ENCODE measurements around the gene RPS6KL1.

The RPS6KL1 gene

DNA sequence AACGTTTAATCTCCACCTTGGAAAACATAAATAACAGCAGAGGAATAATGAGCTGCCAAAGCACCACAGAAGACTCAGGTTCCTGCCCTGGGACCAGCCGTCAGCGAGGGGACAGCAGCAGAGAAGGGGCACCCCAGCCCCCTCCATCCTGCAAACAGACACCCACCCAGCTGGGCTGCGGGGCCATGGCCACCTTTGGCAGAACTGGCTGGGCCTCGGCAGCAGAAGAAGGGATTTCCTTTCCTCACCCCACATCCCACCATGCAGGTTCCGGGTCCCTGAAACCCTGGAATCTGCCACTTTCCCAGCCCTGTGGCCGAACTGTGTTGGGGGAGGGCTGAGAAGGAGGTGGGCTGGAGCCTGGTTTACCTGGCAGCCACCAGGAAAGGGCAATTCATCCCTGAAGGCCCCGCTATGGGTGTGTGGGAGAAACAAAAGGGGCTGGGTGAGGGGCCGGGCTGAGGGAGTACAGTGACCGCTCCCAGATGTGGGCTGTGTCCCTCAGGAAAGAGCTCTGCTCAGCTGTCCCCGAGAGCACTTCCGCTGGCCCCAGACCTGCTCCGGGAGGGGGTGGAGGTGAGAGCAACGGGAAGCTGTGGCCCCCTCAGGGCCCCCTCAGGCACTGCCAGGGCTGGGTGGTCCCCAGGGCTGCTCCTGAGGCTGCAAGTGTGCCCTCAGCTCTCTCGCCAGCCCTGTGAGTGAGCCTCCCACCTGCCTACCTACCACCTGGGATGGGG is 28.6 kb upstream of the RPS6KL1 start:
- DNase-seq: no peak

- no peak for DNase-seq
Observed at GRCh38 chr14:74950795-74951442, 27.9 kb upstream of the RPS6KL1 start.

DNA sequence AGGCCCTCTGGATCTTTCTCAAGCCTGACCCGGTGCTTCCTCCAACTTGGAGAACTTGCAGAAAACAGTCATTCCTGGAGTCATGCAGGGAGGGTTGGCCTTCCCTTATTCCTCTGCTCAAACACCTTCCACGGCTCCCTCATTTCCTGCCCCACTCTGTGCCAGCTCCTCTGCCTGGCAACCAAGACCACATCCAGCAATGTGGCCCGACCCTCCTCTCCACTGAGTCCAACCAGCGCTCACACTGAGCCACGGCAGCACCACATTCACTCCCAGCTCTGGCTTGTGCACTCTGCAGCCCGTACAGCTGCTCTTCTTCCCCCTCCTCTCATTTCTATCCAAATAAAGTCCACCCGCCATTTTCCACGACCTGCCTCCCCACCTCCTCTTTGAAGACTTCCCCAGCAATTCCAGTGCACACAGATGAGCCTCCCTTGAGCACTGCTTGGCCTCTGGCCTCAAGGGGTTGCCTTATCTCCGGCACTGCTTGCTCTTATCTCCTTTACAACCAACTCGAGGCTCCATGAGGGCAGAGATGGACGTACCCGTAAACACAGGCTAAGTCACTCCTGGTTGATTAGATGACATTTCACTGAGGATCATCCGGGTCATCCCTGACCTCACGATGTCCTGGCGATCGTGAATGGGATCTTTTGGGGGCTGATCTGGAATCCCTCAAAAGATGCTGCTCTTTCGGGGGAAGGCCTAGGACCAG is 27.0 kb upstream of the RPS6KL1 start:
- DNase-seq: no peak

GRCh38 chr14:74949191-74949601 is 26.1 kb upstream of the RPS6KL1 start:
- no peak for DNase-seq

GRCh38 chr14:74948228-74949175 is 25.4 kb upstream of the RPS6KL1 start:
- DNase-seq: no peak

DNA sequence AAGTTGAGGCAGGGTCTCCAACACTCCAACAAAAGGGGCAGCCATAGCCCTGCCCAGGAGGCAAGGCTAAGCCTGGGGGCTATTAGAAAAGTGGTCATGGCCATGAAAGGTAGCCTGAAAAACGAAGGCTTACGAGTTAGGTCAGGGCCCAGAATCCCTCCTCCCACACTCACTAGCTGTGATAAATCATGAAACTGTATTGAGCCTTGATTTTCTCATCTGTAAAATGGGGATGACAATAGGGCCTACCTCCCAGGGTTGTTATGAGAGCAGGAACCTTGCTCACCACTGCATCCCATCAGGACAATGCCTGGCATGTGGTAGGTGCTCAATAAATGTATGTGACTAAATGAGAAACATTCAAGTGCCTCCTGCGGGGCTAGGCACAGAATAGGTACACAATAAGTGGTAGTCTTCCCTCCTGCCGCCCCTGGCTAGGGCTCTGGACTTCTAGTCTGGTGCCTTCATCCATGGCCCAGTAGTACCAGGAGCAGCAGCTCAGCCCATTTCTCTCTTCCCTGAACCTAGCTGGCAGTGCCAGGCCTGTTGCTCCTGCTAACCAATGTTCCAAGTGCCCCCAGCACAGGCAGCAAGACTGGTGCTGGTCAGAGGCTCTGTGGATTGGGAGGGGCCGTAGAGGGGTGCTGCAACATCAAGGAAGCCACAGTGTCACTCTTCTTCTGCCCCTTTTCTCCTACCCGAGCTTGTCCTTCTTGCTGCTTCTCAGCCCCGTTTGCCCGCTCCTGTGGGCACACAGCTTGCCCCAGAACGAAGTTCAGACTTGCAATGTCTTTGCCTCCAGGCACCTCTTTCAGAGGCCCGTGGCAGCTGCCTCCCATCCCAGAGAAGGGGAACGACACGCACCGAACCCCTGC is 24.5 kb upstream of the RPS6KL1 start:
- DNase-seq: no peak

DNA sequence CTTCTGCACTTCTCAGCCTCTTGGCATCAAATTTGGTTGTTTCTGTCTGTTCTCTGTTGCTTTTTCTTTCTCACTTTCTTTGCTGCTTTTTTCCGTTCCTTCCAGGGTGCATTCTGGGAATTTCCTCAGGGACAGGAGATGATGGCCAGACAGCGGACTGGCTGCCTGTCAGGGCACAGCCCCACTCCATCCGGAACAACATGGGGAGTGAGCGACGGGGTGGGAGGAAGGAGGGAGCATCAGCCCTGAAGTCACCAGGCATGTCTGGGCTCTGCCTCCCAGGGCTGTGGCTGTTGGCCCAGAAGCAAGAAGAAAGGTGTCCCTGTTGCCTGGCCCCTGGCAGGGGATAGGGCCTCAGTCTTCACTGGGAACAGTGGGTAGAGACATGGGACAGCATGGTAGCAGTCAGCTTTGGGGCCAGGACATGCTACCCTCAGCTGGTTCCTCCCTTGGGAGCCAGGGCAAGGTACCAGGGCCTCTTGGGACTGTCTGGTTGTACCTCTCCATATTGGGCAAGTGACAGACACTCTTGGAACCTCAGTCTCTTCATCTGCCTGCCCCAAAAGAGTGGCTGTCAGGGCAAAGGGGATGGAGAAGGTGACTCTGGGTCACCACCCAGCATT is 23.7 kb upstream of the RPS6KL1 start:
- no peak for DNase-seq

GRCh38 chr14:74945852-74946658 is 23.0 kb upstream of the RPS6KL1 start:
- peak; percentile 50 to 70 for DNase-seq

DNA sequence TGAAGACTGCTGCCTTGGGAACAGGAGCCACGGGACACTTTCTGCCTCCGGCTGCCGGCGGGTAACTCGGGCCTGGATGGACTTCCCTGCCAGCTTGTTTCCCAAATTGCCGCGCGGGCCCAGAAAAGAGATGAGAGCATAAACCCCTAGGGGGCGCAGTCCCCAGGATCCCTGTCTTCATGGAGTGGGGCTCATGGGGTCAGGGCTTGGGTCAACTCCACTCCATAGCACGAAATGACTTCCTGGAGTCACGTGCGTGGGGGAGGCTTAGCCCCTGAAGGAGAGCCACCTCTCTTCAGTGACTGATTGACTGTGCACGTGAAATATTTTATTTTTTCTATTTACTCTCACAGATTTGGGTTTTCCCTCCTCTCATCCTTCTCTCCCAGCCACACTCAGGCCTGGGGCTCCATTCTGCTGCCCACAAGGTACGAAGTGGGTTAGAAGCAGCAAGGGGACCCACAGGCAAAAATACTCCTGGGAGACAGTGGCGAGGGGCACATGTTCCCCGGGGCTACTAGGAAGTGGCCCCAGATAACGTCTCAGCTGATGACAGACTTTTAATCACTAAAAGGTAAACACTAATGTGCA is 22.3 kb upstream of the RPS6KL1 start:
- peak in 1 of 2 experiments; percentile 34 for DNase-seq

GRCh38 chr14:74942608-74943007 is 19.5 kb upstream of the RPS6KL1 start:
- DNase-seq: peak; percentile 23 to 32

DNA sequence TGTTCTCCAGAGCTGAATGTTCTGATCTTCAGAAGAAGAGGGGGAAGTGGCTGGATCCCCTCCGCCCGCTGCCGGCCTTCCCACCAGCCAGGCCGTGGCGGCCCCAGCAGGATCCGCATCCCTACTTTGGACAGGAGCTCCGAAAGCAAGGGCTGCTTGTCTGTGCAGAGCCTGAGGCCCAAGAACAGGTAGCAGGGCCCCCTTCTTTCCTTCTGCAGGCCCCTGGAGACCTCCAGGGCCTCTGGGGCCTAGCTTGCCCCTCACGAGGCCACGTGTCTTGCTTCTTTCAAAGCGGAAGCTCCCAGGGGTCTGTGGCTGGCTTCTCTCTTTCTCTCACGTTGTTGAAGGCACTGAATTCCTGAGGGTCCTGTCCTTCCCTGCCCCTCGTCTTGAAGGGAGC is 19.1 kb upstream of the RPS6KL1 start:
- DNase-seq: peak in 1 of 2 experiments; percentile 27

- peak; percentile 53 to 66 for DNase-seq
Observed at GRCh38 chr14:74941676-74942097, 18.6 kb upstream of the RPS6KL1 start.

GRCh38 chr14:74940956-74941565 is 18.0 kb upstream of the RPS6KL1 start:
- no peak for DNase-seq

DNA sequence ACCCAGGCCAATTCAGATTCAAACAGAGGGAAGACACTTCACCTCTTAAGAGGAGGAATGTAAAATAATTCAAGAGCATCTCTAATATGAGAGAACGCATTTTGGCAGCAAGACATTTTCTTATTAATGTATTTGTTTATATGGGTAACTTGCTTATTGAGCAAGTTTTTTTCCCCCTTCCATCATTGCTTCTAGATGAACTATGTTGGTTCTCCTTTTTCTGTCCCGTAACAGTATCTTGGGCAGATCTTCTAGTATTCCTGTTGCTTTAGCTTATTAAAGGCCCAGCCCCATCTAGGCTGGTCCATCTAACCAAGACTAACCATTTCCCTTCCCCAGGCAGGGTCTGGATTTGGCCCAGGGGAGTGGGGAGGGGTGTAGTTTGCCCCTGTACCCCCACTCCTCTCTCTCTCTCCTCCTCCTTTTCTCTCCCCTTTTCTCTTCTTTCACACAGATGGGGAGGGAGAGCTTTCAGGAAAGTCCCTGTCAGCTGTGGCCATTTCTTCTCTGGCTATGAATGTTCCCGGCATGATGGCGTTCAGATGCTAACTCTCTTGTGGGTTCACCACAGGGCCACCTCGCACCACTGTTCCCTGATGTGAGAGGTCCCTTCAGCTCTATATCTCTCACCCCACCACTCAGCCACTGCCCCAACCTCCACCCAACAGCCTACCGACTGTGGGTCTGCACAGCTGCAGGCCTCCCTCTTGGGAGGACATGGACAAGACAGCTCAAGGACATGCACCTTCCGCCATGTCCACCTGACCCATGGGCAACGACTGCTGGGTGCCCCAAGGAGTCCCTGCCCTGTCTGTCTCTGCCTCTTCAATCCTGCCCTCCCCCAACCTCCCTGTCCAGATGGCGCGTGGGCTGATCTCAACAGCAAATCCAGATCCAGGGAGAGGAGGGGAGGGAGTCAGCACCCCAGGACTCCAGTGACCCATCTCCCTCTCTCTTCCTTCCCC is 15.8 kb upstream of the RPS6KL1 start:
- peak in 1 of 2 experiments; percentile 4 for DNase-seq

- DNase-seq: no peak
Observed at GRCh38 chr14:74937171-74937570, 14.1 kb upstream of the RPS6KL1 start.

DNA sequence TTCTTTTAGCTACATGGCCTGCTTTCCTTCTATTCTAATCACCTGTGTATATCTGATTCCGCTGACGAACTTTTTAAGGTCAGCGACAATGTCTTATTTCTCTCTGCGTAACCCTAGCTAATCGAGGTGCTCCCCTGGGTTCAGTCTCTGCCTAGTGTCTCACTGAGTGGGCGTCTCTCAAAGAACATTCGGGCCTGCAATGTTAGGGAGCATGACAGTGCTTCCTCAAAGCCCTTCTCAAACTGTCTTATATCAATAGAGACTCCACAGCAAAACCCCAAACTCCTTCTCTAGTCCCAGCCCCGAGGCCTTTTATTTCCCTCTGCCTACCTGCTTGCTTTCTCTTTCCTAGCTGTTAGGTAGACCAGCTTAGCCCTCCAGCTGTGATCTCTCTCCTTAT is 13.7 kb upstream of the RPS6KL1 start:
- no peak for DNase-seq

- DNase-seq: no peak
Observed at GRCh38 chr14:74936151-74936550, 13.1 kb upstream of the RPS6KL1 start.

DNA sequence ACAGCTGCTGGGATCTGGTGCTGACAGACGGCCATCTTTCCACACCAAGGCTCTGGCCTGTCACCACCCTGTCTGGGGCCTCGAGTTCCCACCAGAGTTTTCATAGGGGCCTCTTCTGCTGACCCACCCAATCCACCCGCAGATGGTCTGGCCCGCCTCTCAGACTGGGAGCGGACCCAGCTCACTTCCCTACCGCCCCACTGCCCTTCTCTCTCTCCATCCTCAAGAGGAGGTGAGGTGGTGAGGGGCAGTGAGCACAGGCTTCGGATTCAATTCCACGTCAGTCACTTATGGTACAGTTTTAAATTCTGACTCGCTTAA is 12.3 kb upstream of the RPS6KL1 start:
- DNase-seq: no peak

Data from Kasumi-1 (cell line).